DOHH2 (cell line): ENCODE results near the gene THSD8.
"Not testable (repeated sequence)": the region's sequence is repeated elsewhere in the genome, so short reads cannot be mapped to it uniquely, and the experiment has no call there.

ENCODE experiments used
- H3F3A ChIP-seq: fragments of 200-600 bp; sonication (generic), shearing (Covaris generic); 2 replicates; pipeline ENCODE4 v1.6.0; 2016; ENCODE audit warnings: antibody characterized with exemption, mild to moderate bottlenecking; ENCODE audit not compliant: control insufficient read depth, insufficient read depth
- H3K27ac ChIP-seq: fragments of 200-600 bp; sonication (generic); 2 replicates; pipeline ENCODE4 v1.5.1; 2014; ENCODE audit warnings: low read depth, mild to moderate bottlenecking, low read length, moderate library complexity
- H3K27me3 ChIP-seq: fragments of 200-600 bp; sonication (generic); 2 replicates; pipeline ENCODE4 v1.6.1; 2014; ENCODE audit warnings: mild to moderate bottlenecking, low read length, mixed read lengths; ENCODE audit not compliant: control insufficient read depth
- H3K36me3 ChIP-seq: fragments of 200-600 bp; sonication (generic); 2 replicates; pipeline ENCODE4 v1.6.1; 2014; ENCODE audit warnings: mild to moderate bottlenecking, low read length, moderate library complexity, mixed read lengths; ENCODE audit not compliant: control insufficient read depth
- H3K4me1 ChIP-seq: fragments of 200-600 bp; sonication (generic); 2 replicates; pipeline ENCODE4 v1.6.1; 2014; ENCODE audit warnings: mild to moderate bottlenecking, low read length, mixed read lengths; ENCODE audit not compliant: control insufficient read depth
- H3K4me2 ChIP-seq: fragments of 200-600 bp; sonication (generic); 2 replicates; pipeline ENCODE4 v1.6.0; 2014; ENCODE audit warnings: mild to moderate bottlenecking, low read length, moderate library complexity
- H3K4me3 ChIP-seq: fragments of 200-600 bp; sonication (generic); 2 replicates; pipeline ENCODE4 v1.5.1; 2014; ENCODE audit warnings: mild to moderate bottlenecking, low read length, mixed read lengths
- H3K79me2 ChIP-seq: fragments of 200-600 bp; sonication (generic); 2 replicates; pipeline ENCODE4 v1.6.1; 2014; ENCODE audit warnings: mild to moderate bottlenecking, low read length, mixed read lengths; ENCODE audit not compliant: control insufficient read depth
- H3K9me2 ChIP-seq: fragments of 200-600 bp; sonication (generic); replicated peaks from 2 replicates; pipeline ENCODE4 v1.6.1; 2014; ENCODE audit warnings: mild to moderate bottlenecking, low read length, mixed read lengths; ENCODE audit not compliant: control insufficient read depth
- H3K9me3 ChIP-seq: fragments of 200-600 bp; sonication (generic); 2 replicates; pipeline ENCODE4 v1.6.1; 2014; ENCODE audit warnings: antibody characterized with exemption, low read length, mixed read lengths; ENCODE audit not compliant: control insufficient read depth, insufficient read depth
- H4K20me1 ChIP-seq: fragments of 200-600 bp; sonication (generic); 2 replicates; pipeline ENCODE4 v1.6.0; 2014; ENCODE audit warnings: low read depth, mild to moderate bottlenecking, antibody characterized with exemption, low read length, moderate library complexity; ENCODE audit not compliant: control insufficient read depth, insufficient read depth
- EZH2phosphoT487 ChIP-seq: fragments of 200-600 bp; sonication (generic); IDR thresholded peaks from 2 replicates; pipeline ENCODE4 v1.6.1; 2017; ENCODE audit warnings: borderline replicate concordance, mild to moderate bottlenecking, antibody characterized with exemption, low read length, moderate library complexity, mixed read lengths
- TF ChIP-seq, protein P1 (sequence below): fragments of 200-600 bp; sonication (generic); IDR thresholded peaks from one replicate; pipeline ENCODE4 v1.5.1; 2014; ENCODE audit warnings: antibody characterized with exemption, mild to moderate bottlenecking, low read depth, low read length; ENCODE audit not compliant: poor library complexity, severe bottlenecking

The THSD8 gene

DNA sequence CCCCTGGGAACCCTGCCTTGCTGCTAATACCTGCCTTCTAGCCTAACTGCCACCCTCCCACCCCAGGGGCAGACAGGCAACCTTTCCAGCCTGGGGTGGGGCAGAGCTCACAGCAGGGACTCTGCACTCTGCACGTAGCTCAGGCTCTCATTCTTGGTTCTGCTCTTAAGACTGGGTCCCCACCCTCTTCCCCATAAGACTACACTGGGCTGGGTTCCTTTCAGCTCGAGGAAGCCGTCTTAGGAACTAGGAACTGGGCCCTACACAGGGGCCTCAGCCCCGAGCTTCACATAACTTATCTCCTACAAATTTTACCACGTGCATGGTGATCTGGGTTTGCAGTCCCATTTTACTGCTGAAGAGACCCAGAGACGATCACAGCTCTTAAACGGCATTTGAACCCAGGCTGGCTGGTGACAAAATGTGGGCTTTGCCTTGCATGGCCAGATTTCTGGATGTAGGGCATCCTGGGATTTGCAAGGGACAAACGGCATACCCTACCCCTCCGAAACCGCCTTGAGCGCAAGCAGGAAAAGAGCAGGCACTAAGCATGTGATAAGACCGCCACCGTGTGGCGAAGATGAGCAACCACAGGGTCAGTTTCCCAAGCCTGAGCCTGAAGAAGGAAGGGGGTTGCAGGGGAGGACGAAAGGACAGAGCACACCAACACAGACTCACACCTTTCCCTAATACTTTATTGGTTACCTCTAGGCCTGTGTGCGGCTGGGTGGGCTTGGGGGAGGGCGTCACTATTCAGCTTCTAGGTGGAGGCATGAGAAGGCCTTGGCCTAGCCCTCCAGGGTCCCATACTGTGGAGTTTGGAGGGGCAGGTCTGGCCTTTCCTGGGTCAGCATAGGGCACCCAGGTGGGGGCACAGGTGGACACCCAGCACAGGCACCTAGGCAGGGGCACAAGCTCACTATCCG is 5.5 kb upstream of the THSD8 start:
- TF ChIP-seq, protein P1, sequence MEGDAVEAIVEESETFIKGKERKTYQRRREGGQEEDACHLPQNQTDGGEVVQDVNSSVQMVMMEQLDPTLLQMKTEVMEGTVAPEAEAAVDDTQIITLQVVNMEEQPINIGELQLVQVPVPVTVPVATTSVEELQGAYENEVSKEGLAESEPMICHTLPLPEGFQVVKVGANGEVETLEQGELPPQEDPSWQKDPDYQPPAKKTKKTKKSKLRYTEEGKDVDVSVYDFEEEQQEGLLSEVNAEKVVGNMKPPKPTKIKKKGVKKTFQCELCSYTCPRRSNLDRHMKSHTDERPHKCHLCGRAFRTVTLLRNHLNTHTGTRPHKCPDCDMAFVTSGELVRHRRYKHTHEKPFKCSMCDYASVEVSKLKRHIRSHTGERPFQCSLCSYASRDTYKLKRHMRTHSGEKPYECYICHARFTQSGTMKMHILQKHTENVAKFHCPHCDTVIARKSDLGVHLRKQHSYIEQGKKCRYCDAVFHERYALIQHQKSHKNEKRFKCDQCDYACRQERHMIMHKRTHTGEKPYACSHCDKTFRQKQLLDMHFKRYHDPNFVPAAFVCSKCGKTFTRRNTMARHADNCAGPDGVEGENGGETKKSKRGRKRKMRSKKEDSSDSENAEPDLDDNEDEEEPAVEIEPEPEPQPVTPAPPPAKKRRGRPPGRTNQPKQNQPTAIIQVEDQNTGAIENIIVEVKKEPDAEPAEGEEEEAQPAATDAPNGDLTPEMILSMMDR, result peak; percentile 89
- TF ChIP-seq EZH2phosphoT487, result no peak
- H3K9me3 ChIP-seq, result no peaks in the 10 kb centered on the region
- H3F3A ChIP-seq, result peaks cover 13% of the 10 kb centered on the region
- H3K4me2 ChIP-seq, result peak overlapping the region; percentile 55
- H3K9me2 ChIP-seq, result no peaks in the 10 kb centered on the region
- H3K4me3 ChIP-seq, result peak overlapping the region; percentile 30
- peaks cover 21% of the 10 kb centered on the region for H3K36me3 ChIP-seq
- H3K79me2 ChIP-seq, result peaks cover 39% of the 10 kb centered on the region
- no peak overlapping the region for H3K27ac ChIP-seq
- H4K20me1 ChIP-seq, result 0 out of 2 replicates have a peak, but pooled peaks cover 3% of the 10 kb centered on the region
- H3K27me3 ChIP-seq, result no peaks in the 10 kb centered on the region
- peaks cover 31% of the 10 kb centered on the region for H3K4me1 ChIP-seq

DNA sequence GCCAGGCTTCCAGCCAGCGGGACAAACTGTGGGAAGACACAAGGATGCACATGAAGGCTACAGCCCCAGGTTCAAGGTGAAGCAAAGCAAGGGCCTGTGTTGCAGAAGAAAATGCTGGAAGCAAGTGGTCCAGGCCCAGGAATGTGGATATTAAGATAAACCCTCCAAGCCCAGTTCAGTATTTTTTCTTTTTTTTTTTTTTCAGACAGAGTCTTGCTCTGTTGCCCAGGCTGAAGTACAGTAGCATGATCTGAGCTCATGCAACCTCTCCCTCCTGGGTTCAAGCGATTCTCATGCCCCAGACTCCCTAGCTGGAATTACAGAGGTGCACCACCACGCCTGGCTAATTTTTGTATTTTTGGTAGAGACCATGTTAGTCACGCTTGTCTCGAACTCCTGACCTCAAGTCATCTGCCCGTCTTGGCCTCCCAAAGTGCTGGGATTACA is 4.7 kb upstream of the THSD8 start:
- Histone ChIP-seq H3K9me3 (no peaks in the 10 kb centered on the region), H3F3A (peaks cover 13% of the 10 kb centered on the region), H3K27me3 (no peaks in the 10 kb centered on the region), H3K4me3 (no peak overlapping the region), H3K4me1 (peaks cover 39% of the 10 kb centered on the region), H4K20me1 (0 out of 2 replicates have a peak, but pooled peaks cover 3% of the 10 kb centered on the region), H3K36me3 (peaks cover 21% of the 10 kb centered on the region), H3K4me2 (no peak overlapping the region), H3K79me2 (peaks cover 33% of the 10 kb centered on the region), H3K27ac (no peak overlapping the region), H3K9me2 (no peaks in the 10 kb centered on the region)
- TF ChIP-seq, protein P1, result no peak

DNA sequence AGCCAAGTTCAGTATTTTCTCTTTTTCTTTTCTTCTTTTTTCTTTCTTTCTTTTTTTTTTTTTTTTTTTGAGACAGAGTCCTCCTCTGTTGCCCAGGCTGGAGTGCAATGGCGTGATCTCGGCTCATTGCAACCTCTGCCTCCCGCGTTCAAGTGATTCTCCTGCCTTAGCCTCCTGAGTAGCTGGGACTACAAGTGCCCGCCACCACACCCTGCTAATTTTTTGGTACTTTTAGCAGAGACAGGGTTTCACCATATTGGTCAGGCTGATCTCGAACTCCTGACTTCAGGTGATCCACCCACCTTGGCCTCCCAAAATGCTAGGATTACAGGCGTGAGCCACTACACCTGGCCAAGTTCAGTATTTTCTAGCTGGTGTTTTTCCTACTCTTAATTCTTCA is 4.3 kb upstream of the THSD8 start:
- peaks cover 20% of the 10 kb centered on the region for H3K36me3 ChIP-seq
- H3K79me2 ChIP-seq, result peaks cover 28% of the 10 kb centered on the region
- not testable (repeated sequence) for H3K27me3 ChIP-seq, H3K4me3 ChIP-seq, H3K9me2 ChIP-seq, H4K20me1 ChIP-seq, H3K4me2 ChIP-seq, H3K9me3 ChIP-seq, H3K27ac ChIP-seq
- H3K4me1 ChIP-seq, result peaks cover 42% of the 10 kb centered on the region
- H3F3A ChIP-seq, result peaks cover 13% of the 10 kb centered on the region
